HG02840 (cell line): Measurements from ENCODE around the gene PRDM5.

Source experiments
- ATAC-seq: cut with Tn5 transposase; IDR thresholded peaks from one replicate; pipeline ENCODE4 v1.9.1; 2021; ENCODE audit warnings: mild to moderate bottlenecking, moderate library complexity, moderate number of reproducible peaks; ENCODE audit not compliant: unreplicated experiment, low FRiP score

PRDM5 gene

GRCh38 chr4:120922381-120923206 is at the start of gene PRDM5:
Gene PRDM5, minus strand, starts transcription at chr4:120922726. Its CDS starts 118 bp downstream, at chr4:120922608.
- no peak for ATAC-seq

GRCh38 chr4:120971884-120972283 is 49.4 kb upstream of the PRDM5 start:
- no peak for ATAC-seq

- no peak for ATAC-seq
Observed at GRCh38 chr4:120965938-120966337, 43.4 kb upstream of the PRDM5 start.

GRCh38 chr4:120964596-120964995 is 42.1 kb upstream of the PRDM5 start:
- no peak for ATAC-seq

GRCh38 chr4:120963449-120963848 is 40.9 kb upstream of the PRDM5 start:
- no peak for ATAC-seq

GRCh38 chr4:120960656-120961267 is 38.2 kb upstream of the PRDM5 start:
- no peak for ATAC-seq

GRCh38 chr4:120948382-120948781 is 25.9 kb upstream of the PRDM5 start:
- ATAC-seq: no peak

- ATAC-seq: no peak
Observed at GRCh38 chr4:120942776-120943175, 20.2 kb upstream of the PRDM5 start.

- ATAC-seq: no peak
Observed at GRCh38 chr4:120940547-120940946, 18.0 kb upstream of the PRDM5 start.

GRCh38 chr4:120939693-120940092 is 17.2 kb upstream of the PRDM5 start:
- no peak for ATAC-seq

GRCh38 chr4:120929847-120930246 is 7.3 kb upstream of the PRDM5 start:
- ATAC-seq: no peak

GRCh38 chr4:120927801-120928409 is 5.4 kb upstream of the PRDM5 start:
- no peak for ATAC-seq

- ATAC-seq: no peak
Observed at GRCh38 chr4:120926358-120927025, 4.0 kb upstream of the PRDM5 start.

GRCh38 chr4:120924931-120925330 is 2.4 kb upstream of the PRDM5 start:
- ATAC-seq: no peak

- ATAC-seq: no peak
Observed at GRCh38 chr4:120923207-120923522, 639 bp upstream of the PRDM5 start.

GRCh38 chr4:120921456-120922380 is 808 bp downstream of the PRDM5 start:
- no peak for ATAC-seq

GRCh38 chr4:120920666-120921065 is 1.9 kb downstream of the PRDM5 start:
- ATAC-seq: no peak

GRCh38 chr4:120919358-120919757 is 3.2 kb downstream of the PRDM5 start:
- no peak for ATAC-seq

- ATAC-seq: no peak
Observed at GRCh38 chr4:120918788-120919187, 3.7 kb downstream of the PRDM5 start.

GRCh38 chr4:120918092-120918491 is 4.4 kb downstream of the PRDM5 start:
- no peak for ATAC-seq
